Keratinocyte (primary cell): ENCODE measurements around the gene TMEM129. TPM values are rescaled to one million over a fixed set of nuclear protein-coding genes. Genes with fewer than 3 reads are reported as not detected.

Experiments
- DNase-seq: peaks from one replicate; pipeline ENCODE4 v3.0.0-alpha.2; 2011; ENCODE audit warnings: low read depth, missing footprints, low spot score
- FAIRE-seq: peaks from 2 replicates; lab custom pipeline; 2011; peaks lifted over from hg19 to GRCh38; lab: Jason Lieb, UNC
- H2AFZ ChIP-seq: 2 replicates; pipeline ENCODE4 v1.6.0; 2012; ENCODE audit warnings: low read length, control low read depth, inconsistent platforms; ENCODE audit not compliant: control insufficient read depth
- H3K27ac ChIP-seq: 2 replicates; pipeline ENCODE4 v1.5.1; 2011; ENCODE audit warnings: low read length; ENCODE audit not compliant: control insufficient read depth, insufficient read depth
- H3K27me3 ChIP-seq: 3 replicates; pipeline ENCODE4 v1.6.0; 2011; ENCODE audit warnings: low read length; ENCODE audit not compliant: control insufficient read depth, insufficient read depth; ENCODE audit errors: extremely low read depth
- H3K36me3 ChIP-seq, 2 experiments: 2 replicates in 1 of 2; 3 replicates in 1 of 2; pipeline ENCODE4 v1.5.1; 2011; ENCODE audit warnings: low read length in 2 of 2, mild to moderate bottlenecking in 1 of 2; ENCODE audit not compliant: control insufficient read depth in 2 of 2, insufficient read depth in 2 of 2; ENCODE audit errors: extremely low read depth in 1 of 2
- H3K4me1 ChIP-seq: 3 replicates; pipeline ENCODE4 v1.5.1; 2011; ENCODE audit warnings: low read length; ENCODE audit not compliant: control insufficient read depth, insufficient read depth; ENCODE audit errors: extremely low read depth
- H3K4me2 ChIP-seq: 3 replicates; pipeline ENCODE4 v1.6.0; 2011; ENCODE audit warnings: low read depth, low read length; ENCODE audit not compliant: control insufficient read depth, insufficient read depth; ENCODE audit errors: extremely low read depth
- H3K4me3 ChIP-seq, 3 experiments: fragments of 200-600 bp in 1 of 3; sonication (generic) in 1 of 3; 2 replicates in 2 of 3; 3 replicates in 1 of 3; pipeline ENCODE4 v1.5.1; 2011 to 2016; ENCODE audit warnings: low read length in 3 of 3, mild to moderate bottlenecking in 3 of 3, control low read depth in 2 of 3, inconsistent platforms in 1 of 3, low read depth in 1 of 3, mixed read lengths in 1 of 3, mixed run types in 1 of 3, moderate library complexity in 1 of 3; ENCODE audit not compliant: control insufficient read depth in 2 of 3, insufficient read depth in 2 of 3; ENCODE audit errors: extremely low read depth in 1 of 3
- H3K79me2 ChIP-seq: 2 replicates; pipeline ENCODE4 v1.6.0; 2012; ENCODE audit warnings: low read length; ENCODE audit not compliant: control insufficient read depth, insufficient read depth
- H3K9ac ChIP-seq: 3 replicates; pipeline ENCODE4 v1.6.0; 2011; ENCODE audit warnings: low read length; ENCODE audit not compliant: control insufficient read depth, insufficient read depth; ENCODE audit errors: extremely low read depth
- H3K9me1 ChIP-seq: 3 replicates; pipeline ENCODE4 v1.6.0; 2011; ENCODE audit warnings: low read length; ENCODE audit not compliant: control insufficient read depth, insufficient read depth; ENCODE audit errors: extremely low read depth
- H3K9me3 ChIP-seq: 2 replicates; pipeline ENCODE4 v1.5.1; 2012; ENCODE audit warnings: low read depth, low read length; ENCODE audit not compliant: control insufficient read depth
- H4K20me1 ChIP-seq: 3 replicates; pipeline ENCODE4 v1.6.0; 2011; ENCODE audit warnings: low read length; ENCODE audit not compliant: control insufficient read depth, insufficient read depth; ENCODE audit errors: extremely low read depth
- EZH2 ChIP-seq: IDR thresholded peaks from one replicate; pipeline ENCODE4 v1.6.1; 2012; ENCODE audit warnings: inconsistent platforms, mild to moderate bottlenecking, low read length, moderate library complexity
- dilution Hi-C: fragments of 300-500 bp; cut with MboI; formaldehyde crosslinking; loops from one replicate; pipeline ENCODE4 v1.7.0; 2020; ENCODE audit warnings: low sequenced_read_pairs; ENCODE audit not compliant: extremely low pct_ligation_motif_present
- polyA plus RNA-seq, 5 experiments: library from polyadenylated mRNA; depleted of rRNA in 3 of 5; stranded (reverse) in 3 of 5; stranded (forward) in 1 of 5; unstranded in 1 of 5; fragments of >200 nt; gene quantifications; 1 replicate in 1 of 5; 2 replicates in 3 of 5; 3 replicates in 1 of 5; pipeline versions ENCODE4 v1.2.1 to v1.2.3, GENCODE V29; 2011 to 2012; ENCODE audit warnings: missing spikeins in 2 of 5, low read depth in 1 of 5, low replicate concordance in 1 of 5
- TF ChIP-seq, protein P1 (sequence below), 3 experiments: IDR thresholded peaks in 1 of 3; conservative IDR thresholded peaks in 1 of 3; optimal IDR thresholded peaks in 1 of 3; 2 replicates in 2 of 3; 3 replicates in 1 of 3; pipeline versions ENCODE3 to v1.5.1; 2011; ENCODE audit warnings: low read length in 3 of 3, mild to moderate bottlenecking in 3 of 3, moderate library complexity in 2 of 3, control low read depth in 1 of 3, inconsistent platforms in 1 of 3; ENCODE audit not compliant: insufficient read depth in 2 of 3; ENCODE audit errors: extremely low read depth in 1 of 3

Gene TMEM129
- polyA plus RNA-seq, 1 donor (not counting 4 experiments of a cell fraction or from before 2014, with no cell fraction given) = 11.7 TPM

DNA sequence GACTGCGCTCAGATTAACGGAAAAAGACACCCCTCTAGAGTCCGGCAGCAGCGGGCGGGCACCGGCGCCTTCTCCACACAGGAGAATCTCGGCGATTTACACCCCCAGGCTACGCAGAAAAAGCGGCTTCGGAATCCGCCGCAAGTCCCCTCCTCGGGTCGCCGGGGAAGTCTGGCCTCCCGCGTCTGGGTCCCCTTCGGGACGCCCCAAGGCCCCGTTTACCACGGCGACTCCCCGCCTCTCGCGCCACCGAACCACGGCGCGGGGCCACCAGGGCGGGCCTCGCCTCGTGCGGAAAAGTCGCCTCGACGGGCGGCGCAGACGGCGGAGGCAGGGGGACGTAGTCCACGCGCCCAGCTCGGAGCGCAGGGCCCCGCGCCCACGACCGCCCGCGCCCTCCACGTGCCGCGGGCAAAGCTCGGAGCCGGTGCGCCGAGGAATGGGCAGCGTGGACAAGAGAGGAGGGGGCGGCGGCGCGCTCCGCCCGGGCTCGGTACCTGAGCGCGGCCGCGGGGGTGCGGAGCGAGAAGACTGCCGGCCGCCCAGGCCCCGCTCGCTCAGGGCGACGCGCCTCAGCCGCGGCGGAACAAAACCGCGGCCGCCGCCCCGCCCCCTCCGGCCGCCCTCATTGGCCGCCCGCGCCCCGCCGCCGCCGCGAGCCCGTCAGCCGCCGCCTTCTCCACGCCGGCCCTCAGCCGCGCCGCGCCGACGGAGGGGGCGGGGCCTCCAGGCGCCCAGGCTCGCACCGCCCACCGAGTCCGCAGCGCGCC lies 37.2 kb downstream of the TMEM129 start, which contains the start of gene FAM53A:
TSS of gene FAM53A (minus strand) at position 578 of the 770 bp plus-strand sequence. CDS start 15,572 bp downstream, outside the sequence.
- DNase-seq (no peak), FAIRE-seq (no peak)
- no peaks in the 10 kb centered on the region for H3K36me3 ChIP-seq
- no peaks in the 10 kb centered on the region for H3K27me3 ChIP-seq
- no peaks in the 10 kb centered on the region for H3K9me3 ChIP-seq
- H3K4me2 ChIP-seq = peak within 1 kb of the TSS; percentile 92
- peaks cover 10% of the 10 kb centered on the region for H3K4me1 ChIP-seq
- H4K20me1 ChIP-seq = no peaks in the 10 kb centered on the region
- peak within 1 kb of the TSS; percentile 62 for H3K9ac ChIP-seq
- dilution Hi-C loops = no loop called here
- H3K4me3 ChIP-seq = peak within 1 kb of the TSS; percentile 56 to 68 (median 62)
- no peaks in the 10 kb centered on the region for H3K9me1 ChIP-seq
- H3K27ac ChIP-seq = peak within 1 kb of the TSS; percentile 28
- H2AFZ ChIP-seq = peak within 1 kb of the TSS; percentile 76
- TF ChIP-seq, protein P1, sequence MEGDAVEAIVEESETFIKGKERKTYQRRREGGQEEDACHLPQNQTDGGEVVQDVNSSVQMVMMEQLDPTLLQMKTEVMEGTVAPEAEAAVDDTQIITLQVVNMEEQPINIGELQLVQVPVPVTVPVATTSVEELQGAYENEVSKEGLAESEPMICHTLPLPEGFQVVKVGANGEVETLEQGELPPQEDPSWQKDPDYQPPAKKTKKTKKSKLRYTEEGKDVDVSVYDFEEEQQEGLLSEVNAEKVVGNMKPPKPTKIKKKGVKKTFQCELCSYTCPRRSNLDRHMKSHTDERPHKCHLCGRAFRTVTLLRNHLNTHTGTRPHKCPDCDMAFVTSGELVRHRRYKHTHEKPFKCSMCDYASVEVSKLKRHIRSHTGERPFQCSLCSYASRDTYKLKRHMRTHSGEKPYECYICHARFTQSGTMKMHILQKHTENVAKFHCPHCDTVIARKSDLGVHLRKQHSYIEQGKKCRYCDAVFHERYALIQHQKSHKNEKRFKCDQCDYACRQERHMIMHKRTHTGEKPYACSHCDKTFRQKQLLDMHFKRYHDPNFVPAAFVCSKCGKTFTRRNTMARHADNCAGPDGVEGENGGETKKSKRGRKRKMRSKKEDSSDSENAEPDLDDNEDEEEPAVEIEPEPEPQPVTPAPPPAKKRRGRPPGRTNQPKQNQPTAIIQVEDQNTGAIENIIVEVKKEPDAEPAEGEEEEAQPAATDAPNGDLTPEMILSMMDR (optimal IDR thresholded peaks at IDR 0.05 in 1 of 3, IDR thresholded peaks at IDR 0.05 in 1 of 3, conservative IDR thresholded peaks at IDR 0.05 in 1 of 3; ENCODE audit: extremely low read depth in 1 of 3, insufficient read depth in 2 of 3, low read length in 3 of 3) = no peak
- no peak for TF ChIP-seq EZH2
- H3K79me2 ChIP-seq = no peaks in the 10 kb centered on the region

- Histone ChIP-seq H3K79me2 (no peaks in the 10 kb centered on the region), H3K9me1 (no peaks in the 10 kb centered on the region), H3K4me3 (peak overlapping the region; percentile 56 to 68 (median 62)), H3K27me3 (no peaks in the 10 kb centered on the region), H3K4me1 (peaks cover 10% of the 10 kb centered on the region), H3K4me2 (peak overlapping the region; percentile 92), H3K27ac (peak overlapping the region; percentile 28), H3K9ac (peak overlapping the region; percentile 62), H4K20me1 (no peaks in the 10 kb centered on the region), H3K9me3 (no peaks in the 10 kb centered on the region), H2AFZ (peak overlapping the region; percentile 76), H3K36me3 (no peaks in the 10 kb centered on the region)
- DNase-seq = no peak
- dilution Hi-C loops = no loop called here
- peak; percentile 84 for FAIRE-seq
- no peak for TF ChIP-seq EZH2
- TF ChIP-seq, protein P1 (optimal IDR thresholded peaks at IDR 0.05 in 1 of 3, IDR thresholded peaks at IDR 0.05 in 1 of 3, conservative IDR thresholded peaks at IDR 0.05 in 1 of 3; ENCODE audit: extremely low read depth in 1 of 3, insufficient read depth in 2 of 3, low read length in 3 of 3) = no peak
Measured at GRCh38 chr4:1683261-1683735, 37.8 kb downstream of the TMEM129 start.
